Tongue (tissue), 2 donors: ENCODE measurements around the gene RAMP3. TPM values are rescaled to one million over a fixed set of nuclear protein-coding genes. Genes with fewer than 3 reads are reported as not detected.
A peak's percentile ranks its signal among the peaks of the same experiment; 100 is the strongest.
"Not testable (repeated sequence)": the region's sequence is repeated elsewhere in the genome, so short reads cannot be mapped to it uniquely, and the experiment has no call there.

ENCODE experiments used
- DNase-seq: peaks from one replicate; pipeline ENCODE4 v3.0.0-alpha.2; 2015
- total RNA-seq: library from RNA; depleted of rRNA; stranded (reverse); fragments of >200 nt; gene quantifications from one replicate; pipeline ENCODE4 v1.2.3, GENCODE V29; 2014

Gene RAMP3
- total RNA-seq, 1 donor from 2014 or later = 8.8 TPM

DNA sequence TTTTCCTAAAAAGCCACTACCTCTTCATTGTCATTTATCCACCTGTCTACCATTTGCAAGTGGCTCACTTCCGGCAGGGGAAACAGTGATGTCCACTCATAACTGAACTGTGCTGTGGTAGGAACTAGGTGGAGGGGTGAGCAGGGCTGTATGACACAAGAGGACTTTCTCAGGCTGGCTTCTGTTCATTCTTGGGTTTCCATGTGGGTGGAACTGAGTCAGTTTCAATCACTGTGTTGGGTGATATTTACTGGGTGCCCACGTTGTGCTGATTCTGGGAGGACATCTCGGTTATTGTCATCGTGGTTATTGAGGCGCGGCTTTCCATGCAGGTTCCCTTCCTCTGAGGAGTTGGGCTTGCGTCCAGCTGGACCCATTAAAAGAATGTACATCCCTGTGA lies 38.8 kb downstream of the RAMP3 start:
- no peak for DNase-seq

DNA sequence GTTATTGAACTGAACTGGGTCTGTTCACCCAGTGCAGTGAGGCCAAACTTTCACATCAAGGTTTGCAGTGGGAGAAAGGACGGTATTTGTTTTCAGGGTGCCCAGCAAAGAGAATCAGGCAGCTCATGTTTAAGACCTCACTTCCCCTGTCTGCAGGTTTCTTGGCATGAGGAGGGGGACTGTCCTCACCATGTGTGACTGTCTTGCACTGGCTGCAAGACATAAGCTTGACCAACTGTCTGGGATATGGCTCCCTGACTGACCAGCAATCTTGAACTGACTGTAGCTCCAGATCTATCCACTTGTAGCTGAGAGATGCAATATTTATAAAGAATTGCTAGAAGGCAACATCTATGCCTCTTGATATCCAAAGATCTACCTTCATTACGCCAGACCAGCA lies 39.9 kb downstream of the RAMP3 start:
- no peak for DNase-seq

DNA sequence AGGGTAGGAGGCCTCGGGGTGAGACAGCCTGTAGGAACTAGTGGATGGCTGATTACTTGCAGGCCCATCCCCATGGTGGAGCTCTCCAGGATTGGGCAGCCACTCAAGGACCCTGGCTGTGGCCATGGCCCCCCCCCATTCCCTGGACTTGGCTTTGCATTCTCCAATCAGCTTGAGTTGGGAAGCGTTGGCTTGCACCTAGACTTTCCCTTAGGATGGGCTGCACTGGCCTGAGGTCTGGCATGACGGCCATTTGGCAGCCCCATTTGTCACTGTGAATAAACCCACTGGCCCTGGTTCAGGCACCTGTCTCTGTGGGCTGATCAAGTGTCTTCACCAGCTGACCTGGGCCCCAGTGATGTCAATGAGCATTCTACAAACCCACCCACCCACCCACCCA lies 41.4 kb downstream of the RAMP3 start:
- no peak for DNase-seq

DNA sequence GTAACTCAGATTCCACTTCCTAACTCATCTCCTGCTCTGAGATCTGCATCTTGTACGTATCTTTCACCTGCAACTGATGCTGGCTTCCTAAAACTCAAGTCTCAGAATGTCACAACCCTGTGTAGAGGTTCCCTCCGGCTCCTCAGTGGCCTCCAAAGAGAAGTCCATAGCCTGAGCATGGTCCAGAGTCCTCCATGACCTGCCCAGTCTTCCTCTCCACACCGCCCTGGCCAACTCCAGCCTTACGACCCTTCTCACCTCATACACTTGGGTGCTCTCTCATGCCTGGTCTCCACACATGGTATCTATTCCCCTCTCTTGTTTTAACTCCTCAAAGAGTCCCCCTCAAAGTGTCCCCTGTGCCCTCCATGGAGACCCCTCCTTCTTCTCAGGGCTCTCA lies 41.9 kb downstream of the RAMP3 start:
- DNase-seq = no peak

DNA sequence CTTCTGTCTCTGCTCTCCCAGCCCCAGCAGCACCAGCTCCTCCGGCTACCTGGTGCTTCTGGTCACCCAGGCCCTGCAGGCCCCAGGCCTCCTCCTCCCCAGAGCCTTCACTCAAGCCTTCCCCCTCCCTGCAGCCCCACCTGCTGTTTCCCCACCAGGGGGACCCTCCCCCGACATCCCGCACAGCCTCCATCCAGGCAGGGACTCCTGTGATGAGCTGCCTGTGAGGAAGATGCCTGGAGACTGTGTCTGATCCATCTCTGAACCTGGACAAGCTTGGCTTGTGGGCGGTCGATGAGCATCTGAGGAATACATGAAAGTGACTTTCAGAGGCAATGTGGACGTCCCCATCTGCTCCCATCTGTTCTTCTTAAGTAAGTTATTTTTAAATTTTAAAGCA lies 45.0 kb downstream of the RAMP3 start:
- DNase-seq = no peak

DNA sequence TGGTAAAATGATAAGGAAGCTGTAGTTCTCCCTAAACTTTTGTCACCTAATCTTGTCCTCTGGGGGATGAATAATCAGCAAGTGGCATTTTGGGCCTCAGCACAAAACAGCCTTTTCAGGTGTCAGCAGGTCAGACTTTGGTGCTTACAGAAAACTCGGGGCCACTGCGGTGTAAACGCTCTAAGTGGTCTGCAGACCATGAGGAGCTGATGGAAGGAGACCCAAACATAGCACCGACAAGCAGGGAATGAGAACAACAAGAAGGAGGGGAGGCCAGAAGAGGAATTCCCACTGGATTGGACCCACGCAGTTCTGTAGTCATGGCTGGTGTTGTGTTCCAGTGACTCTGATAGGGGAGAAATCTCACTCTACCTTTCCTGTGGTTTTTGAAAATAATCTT lies 45.4 kb downstream of the RAMP3 start:
- no peak for DNase-seq

DNA sequence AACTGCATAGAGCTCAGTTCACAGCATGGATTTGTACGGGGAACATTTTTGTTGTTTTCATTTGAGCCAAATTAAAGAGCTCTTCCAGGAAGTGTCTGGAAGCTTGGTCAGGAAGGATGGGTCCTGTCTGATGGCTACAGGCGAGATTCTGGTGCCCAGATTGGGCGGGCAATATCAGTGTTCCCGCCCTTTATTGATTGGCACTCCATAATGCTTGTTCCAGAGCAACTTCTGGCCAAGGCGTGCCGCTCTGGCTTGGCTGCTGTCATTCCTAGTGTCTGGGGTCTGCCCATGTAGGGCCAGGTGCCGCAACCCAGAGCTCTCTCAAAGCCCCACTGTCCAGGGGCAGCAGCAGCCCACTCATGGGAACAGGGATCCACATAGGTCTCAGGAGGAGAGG lies 45.9 kb downstream of the RAMP3 start:
- no peak for DNase-seq

DNA sequence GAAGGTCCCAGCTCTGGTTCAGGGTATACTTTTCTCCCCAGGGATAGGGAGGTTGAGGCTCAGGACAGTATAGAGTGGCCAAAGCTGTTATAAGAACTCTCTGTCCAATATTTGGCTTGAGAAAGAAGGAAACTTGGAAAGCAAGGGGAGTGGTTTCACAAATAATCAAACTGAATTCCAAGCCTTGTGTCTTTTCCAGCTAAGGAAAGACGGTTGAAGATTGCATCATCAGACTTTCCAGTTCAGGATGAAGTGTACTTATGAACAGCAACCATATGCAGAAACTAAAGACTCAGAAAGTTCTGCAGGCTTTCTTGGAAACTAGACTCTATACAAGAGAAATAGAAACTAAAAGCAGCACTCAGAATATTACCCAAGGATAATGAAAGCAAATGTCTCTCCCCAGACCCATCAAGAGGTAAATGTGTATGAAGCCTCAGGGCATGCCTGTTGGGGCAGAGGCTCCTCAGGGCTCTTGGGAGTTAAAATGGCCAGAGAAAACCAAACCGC lies 46.4 kb downstream of the RAMP3 start:
- DNase-seq = peak; percentile 48

DNA sequence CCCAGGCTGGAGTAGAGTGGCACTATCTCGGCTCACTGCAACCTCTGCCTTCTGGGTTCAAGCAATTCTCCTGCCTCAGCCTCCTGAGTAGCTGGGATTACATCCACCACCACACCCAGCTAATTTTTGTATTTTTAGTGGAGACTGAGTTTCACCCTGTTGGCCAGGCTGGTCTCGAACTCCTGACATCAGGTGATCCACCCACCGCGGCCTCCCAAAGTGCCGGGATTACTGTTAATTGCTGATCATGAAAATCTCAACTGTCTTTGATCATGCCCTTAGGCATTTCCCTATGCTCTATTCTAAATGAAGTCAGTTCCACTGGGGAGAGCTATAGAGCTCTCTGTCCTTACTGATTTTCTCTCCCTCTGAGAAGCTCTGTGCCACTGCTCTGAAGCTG lies 48.7 kb downstream of the RAMP3 start:
- DNase-seq = not testable (repeated sequence)

DNA sequence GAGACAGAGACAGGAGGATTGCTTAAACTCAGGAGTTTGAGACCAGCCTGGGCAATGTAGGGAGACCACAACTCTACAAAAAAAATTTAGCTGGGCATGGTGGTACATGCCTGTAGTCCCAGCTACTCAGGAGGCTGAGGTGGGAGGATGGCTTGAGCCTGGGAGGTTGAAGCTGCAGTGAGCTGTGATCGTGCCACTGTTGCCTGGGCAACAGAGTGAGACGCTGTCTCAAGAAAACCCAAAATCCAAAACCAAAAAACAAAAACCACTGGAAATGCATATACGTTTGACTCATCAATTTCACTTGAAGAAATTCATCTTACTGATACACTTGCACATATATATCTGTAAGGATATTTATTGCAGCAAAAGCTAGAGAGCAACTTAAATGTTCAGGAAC lies 52.3 kb downstream of the RAMP3 start:
- DNase-seq = not testable (repeated sequence)

DNA sequence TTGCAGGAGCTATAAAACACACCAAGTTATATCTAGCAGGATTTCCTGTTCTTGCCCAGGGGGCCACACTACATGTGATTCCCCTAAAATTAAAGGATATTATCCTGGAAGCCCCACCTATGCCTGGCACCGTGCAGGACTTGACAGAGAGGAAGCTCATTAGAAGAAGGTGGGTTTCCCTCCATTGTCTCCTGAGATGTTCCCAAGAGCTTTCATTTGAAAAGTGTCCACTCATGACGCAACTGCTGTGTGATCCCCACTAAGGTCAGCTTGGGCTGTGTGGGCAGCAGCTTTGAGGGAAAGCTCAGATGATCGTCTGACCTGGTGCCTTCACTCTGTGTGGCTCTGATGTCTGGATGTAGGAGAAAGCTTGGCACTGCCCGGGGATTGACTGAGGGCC lies 53.5 kb downstream of the RAMP3 start:
- DNase-seq = no peak

DNA sequence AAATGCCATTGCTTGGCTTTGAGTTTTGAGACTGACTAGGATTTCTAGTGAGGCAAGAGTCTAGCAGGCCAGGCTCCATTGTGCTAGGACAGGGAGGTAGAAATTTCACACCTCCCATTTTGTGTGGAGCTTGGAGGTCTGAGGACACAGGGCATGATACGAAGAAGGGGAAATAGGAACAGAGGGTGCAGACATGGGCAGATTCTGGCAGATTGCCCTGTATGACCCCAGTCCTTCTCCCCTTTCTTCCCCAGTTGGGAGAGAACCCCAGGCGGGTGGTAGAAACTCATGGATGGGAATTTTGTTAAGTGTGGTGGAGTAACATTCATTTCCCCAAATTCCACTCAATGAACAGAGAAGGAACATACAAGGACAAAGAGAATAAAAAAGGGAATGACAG lies 54.4 kb downstream of the RAMP3 start:
- DNase-seq = no peak

DNA sequence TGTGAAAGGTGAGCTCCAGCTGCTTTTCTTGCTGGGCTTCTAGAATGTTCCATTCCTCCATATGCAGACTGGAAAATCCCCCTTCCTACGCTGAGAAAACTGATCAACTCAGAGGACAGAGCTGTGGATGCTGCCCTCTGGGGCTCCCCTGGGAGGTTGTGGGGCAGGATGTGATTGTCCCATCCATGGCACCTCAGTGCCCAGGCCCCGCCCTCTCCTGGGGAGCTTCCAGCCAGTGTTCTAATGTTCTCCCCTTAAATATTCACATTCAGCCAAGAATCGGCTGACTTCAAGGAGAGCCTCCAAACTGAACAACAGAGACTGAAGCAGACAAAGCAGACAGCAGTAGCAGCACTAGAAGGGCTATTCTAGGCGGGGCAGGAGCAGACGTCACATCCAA lies 55.0 kb downstream of the RAMP3 start:
- no peak for DNase-seq

DNA sequence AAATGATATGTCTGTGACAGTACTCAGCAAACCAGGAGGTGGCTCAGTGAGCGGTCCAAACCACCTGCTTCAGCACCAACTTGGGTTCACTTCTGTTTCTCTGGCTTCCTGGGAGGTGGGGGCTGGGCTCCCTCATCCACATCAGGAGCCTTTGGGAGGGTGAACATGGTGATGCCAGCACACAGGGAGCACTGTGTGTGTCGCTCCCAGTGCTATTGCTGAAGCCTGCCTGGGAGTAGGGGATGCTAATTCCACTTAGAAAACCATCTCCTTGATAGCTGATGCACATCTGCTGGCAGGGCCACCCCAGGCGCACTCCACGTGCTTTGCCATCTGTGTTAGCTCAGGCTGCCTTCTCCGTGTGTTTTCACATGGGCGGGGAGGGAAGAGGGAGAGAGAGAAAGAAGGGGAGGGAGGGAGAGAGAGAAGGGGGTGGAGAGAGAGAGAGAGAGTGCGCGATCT lies 58.0 kb downstream of the RAMP3 start:
- DNase-seq = no peak

DNA sequence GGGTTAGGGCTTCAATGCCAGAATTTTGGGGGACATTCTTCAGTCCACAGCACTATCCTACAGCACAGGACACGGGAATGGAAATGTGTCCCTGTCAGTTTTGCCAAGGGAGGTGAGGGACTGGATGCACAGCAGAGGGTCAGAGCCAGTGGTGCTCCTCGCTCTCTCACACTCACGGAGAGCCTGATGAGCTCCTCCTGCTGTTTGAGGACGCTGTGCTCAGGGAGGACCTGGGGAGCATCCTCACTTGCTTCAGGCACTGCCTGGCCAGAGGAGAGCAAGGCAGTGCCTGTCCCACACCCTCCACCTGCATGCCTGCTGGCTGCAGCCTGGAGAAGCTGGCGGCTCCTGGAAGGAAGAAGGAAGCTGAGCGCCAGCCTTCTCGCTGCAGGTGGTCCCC lies 58.6 kb downstream of the RAMP3 start:
- no peak for DNase-seq

DNA sequence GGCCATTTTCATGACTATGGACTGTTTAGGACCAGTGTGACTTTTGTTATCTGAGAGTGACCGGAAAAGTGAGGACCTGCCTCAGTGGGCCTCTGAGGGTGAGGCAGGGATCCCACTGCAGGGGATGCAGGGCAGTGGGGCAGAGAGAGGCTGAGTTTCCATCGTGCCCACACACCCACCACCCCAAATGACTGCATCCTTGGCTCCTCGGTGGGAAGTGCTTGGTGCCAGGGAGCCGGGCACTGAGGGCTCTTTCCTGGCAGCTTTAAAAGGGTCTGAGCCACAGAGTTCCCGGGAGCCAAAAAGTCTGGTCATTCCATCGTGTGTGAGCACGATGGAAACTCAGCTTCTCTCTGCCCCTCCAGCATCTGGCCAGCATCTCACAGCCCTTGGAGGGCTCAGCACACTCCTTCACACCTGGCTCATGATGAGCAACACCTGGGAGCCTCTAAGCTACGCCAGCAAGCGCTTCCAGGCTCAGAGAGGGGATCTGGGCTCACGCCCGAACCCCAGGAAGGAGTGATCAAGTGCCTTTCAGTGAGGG lies 59.1 kb downstream of the RAMP3 start:
- DNase-seq = no peak

DNA sequence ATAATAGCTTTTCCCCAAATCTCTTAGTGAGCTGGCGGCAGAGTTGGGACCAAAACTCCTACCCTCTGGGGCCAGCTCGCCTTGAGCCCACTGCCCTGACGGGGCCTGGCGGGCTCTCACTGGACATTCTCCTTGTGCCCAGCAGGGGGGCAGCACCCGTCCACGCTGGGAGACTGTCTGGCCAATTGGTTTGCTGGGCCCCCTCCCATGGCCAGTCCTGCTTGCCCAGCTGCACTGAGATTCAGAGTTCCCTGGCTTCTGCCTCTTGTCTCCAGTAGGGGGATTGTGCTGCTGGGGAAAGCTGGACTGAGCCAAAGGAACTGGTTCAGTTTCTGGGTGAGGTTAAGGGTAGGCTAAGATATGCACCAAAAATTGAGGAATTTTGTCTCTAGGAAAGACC lies 59.8 kb downstream of the RAMP3 start:
- no peak for DNase-seq

DNA sequence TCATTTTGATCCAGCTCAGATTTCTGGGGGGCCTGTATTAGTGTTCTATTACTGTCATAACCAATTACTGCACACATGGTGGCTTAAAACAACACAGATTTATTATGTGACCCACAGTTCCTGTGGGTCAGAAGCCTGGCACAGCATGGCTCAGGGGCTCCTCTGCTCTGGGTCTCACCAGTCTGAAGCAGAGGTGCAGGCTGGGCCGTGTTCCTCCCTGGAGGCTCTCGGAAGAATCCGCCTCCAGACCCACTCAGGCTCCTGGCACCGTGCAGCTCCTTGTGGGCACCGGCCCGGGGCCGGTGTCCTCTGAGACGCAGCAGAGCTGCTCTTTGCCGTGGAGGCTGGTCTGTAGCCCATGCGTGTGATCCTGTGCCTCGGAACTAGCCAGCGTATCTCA lies 61.5 kb downstream of the RAMP3 start:
- DNase-seq = no peak

DNA sequence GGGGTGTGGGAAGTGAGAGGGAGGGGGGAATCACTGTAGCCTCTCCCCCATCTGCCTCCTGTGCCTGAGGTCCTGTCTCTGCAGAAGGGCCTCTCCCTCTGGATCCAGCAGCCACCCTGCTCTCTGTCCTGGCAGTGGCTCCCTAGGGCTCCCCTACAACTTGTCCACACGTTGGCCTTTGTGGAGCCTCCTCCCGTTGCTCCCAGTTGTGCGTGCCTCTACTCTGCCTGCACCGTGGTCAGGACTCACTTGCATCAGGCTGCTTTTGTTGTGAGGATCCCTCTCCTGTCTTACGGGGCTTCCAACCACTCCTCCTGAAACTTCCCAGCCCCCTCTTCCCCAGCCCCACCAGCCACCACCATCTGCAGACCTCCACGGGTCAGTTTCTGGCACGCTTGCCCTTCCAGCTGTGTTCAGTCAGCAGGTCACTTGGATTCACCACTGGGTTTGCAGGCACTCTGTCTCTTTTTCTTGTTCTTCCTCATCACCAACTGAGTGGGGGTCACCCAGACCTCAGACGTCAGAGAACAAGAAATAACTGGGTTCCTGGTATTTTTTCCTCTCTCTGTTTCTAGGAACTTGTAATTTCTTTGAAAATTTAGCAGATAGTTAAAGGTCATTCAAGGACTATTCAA lies 62.3 kb downstream of the RAMP3 start:
- no peak for DNase-seq

DNA sequence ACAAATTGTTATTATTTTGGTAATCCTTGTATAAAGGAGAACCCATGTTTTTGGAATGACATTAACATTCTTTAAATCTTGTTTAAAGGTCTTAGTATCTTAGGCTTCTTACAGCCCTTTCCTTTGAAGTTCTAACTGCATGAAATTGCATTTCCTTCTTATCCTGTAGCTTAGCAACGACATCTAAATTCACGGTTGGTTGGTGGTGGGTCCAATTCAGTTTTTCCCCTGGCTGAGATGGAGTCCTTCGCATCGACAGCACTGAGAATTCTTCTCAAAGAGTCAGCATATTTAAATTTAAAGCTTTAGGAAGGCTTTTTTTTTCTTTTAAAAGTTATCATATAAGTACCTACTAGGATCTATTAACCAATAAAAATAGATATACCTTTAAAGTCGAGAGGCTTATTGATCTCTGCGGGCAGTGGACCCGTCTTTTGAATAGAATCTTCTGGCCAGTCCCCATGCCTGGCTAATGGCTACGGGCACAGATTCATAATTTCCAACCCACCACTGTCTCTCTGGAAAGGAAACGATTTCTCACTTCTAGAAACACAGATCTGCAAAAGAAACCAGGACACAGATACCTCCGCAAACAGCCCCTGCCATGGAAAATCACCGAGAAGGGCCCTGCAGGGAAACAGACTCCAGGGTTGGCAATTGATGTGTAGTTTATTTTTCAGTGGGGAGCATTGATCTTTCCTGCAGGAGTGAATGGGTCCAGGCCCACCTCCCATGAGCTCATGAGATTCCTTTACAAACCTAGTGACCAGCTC lies 63.4 kb downstream of the RAMP3 start:
- no peak for DNase-seq

DNA sequence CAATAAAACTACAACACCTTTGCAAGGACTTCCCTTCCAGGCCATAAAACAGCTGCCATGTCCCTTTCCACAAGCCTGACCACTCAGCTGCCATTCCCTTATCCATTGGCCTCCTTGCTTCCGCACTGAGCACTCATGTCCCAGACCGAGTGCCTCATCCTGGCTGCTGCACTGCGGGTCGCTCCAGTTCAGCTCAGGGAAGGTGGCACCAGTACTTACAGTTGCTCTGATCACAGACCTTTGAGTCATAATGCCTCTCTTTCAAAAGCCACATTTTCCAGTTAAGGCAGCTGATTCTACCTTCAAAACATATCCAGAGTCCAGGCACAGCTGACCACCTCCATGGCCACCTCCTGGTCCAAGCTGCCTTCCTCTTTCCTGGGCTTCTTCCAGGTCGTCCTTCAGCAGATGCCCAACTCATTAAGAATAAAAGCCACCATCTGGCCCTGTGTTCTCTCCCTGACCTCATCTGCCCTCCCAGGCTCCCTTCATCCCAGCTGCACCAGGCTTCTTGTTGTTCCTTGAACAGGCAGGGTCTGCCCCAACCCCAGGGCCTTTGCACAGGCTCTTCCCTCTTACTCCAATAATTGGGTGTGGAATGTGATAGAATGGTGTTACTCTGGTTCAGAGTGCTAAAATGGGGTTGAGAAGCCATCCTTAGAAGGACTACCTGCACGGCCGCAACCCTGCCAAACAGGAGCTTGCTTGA lies 64.5 kb downstream of the RAMP3 start:
- no peak for DNase-seq

DNA sequence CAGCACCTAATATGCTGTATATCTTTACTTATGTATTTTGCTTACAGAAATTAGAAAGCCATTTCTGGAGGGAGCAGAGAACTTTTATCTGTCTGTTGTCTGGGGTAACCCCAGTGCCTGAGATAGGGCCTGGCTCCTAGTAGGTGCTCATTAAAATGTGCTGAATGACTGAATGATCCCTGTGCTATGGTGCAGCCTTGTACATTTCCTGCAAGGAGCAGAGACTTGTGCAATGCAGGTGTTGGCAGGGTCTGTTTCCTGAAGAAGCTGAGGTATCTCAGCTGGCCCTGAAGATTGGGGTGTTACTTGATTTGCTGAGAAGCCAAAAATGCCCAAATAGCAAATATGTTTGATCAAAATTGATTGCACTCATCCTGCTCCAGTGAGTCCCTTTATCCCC lies 65.5 kb downstream of the RAMP3 start:
- DNase-seq = no peak
